C4-2B (cell line): Measurements from ENCODE around the gene PAK6.

ENCODE experiments used
- ZFX ChIP-seq: fragments of 450-650 bp; IDR thresholded peaks from 2 replicates; pipeline ENCODE4 v1.6.1; 2017
- TF ChIP-seq, protein P1 (sequence below): fragments of 450-650 bp; conservative IDR thresholded peaks from 2 replicates; pipeline ENCODE4 v1.5.1; 2017; ENCODE audit warnings: mild to moderate bottlenecking

DNA sequence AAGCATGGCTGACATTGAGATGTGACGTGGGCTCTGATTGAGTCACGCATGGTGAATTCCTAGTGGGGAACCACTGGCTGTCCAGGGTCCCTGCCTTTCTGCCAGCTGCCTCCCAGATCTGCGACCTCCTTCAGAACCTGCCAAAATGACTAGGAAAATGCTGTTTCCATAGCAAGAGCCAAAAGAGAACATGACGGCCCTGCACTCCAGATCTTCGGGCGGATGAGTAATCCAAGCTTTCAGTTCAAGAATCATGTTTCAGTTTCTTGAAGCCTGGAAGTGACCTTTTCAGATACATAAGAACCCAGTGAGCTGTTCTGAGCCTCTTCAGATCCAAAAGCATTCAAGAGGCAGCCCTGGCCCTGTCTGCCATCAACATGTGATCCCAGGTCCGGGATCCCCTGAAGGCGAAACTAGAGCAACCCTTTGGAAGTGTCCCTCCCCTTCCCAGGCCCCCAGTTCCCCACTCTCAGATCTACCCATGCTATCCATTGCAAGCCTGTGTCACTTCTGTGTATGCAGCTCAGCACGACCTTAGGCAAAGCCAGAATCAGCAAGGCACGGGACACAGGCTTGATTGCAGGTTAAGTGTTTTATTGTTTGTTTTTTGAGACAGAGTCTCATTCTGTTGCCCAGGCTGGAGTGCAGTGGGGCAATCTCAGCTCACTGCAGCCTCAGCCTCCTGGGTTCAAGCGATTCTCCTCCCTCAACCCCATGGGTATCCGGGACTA lies 24.3 kb downstream of the PAK6 start:
- TF ChIP-seq, protein P1, sequence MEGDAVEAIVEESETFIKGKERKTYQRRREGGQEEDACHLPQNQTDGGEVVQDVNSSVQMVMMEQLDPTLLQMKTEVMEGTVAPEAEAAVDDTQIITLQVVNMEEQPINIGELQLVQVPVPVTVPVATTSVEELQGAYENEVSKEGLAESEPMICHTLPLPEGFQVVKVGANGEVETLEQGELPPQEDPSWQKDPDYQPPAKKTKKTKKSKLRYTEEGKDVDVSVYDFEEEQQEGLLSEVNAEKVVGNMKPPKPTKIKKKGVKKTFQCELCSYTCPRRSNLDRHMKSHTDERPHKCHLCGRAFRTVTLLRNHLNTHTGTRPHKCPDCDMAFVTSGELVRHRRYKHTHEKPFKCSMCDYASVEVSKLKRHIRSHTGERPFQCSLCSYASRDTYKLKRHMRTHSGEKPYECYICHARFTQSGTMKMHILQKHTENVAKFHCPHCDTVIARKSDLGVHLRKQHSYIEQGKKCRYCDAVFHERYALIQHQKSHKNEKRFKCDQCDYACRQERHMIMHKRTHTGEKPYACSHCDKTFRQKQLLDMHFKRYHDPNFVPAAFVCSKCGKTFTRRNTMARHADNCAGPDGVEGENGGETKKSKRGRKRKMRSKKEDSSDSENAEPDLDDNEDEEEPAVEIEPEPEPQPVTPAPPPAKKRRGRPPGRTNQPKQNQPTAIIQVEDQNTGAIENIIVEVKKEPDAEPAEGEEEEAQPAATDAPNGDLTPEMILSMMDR = no peak
- TF ChIP-seq ZFX = no peak
